Neural progenitor cell (in vitro differentiated cells): Measurements from ENCODE around the gene UBE2I.

ENCODE experiments used
- CTCF ChIP-seq: fragments of 200-600 bp; sonication (generic); IDR thresholded peaks from 2 replicates; pipeline ENCODE4 v1.5.1; 2017; ENCODE audit warnings: antibody characterized with exemption, mild to moderate bottlenecking
- EZH2phosphoT487 ChIP-seq: fragments of 200-600 bp; sonication (generic); IDR thresholded peaks from 2 replicates; pipeline ENCODE4 v1.6.1; 2017; ENCODE audit warnings: antibody characterized with exemption

GRCh38 chr16:1279945-1280589 is 29.4 kb upstream of the UBE2I start:
- TF ChIP-seq CTCF (no peak), EZH2phosphoT487 (no peak)
